H9 (cell line): ENCODE measurements around the gene ITM2C. TPM values are rescaled to one million over a fixed set of nuclear protein-coding genes. Genes with fewer than 3 reads are reported as not detected.

Experiments
- DNase-seq: peaks from one replicate; pipeline ENCODE4 v3.0.0-alpha.2; 2017
- H2AFZ ChIP-seq: one replicate; pipeline ENCODE4 v1.6.1; 2013; ENCODE audit warnings: mild to moderate bottlenecking, low read length, control low read depth, moderate library complexity
- H2AK5ac ChIP-seq: 2 replicates; pipeline ENCODE4 v1.6.1; 2013; ENCODE audit warnings: low read length, control low read depth, mixed read lengths; ENCODE audit not compliant: insufficient read length
- H2BK120ac ChIP-seq: one replicate; pipeline ENCODE4 v1.6.1; 2013; ENCODE audit warnings: low read depth, mild to moderate bottlenecking, low read length, control low read depth, inconsistent platforms; ENCODE audit not compliant: poor library complexity, severe bottlenecking
- H2BK12ac ChIP-seq: 2 replicates; pipeline ENCODE4 v1.6.1; 2013; ENCODE audit warnings: low read length, control low read depth, mixed read lengths, low read depth; ENCODE audit not compliant: insufficient read length
- H2BK15ac ChIP-seq: 2 replicates; pipeline ENCODE4 v1.6.1; 2013; ENCODE audit warnings: low read depth, low read length, control low read depth
- H2BK20ac ChIP-seq: one replicate; pipeline ENCODE4 v1.6.1; 2013; ENCODE audit warnings: low read depth, mild to moderate bottlenecking, low read length, control low read depth, inconsistent platforms; ENCODE audit not compliant: poor library complexity, severe bottlenecking
- H2BK5ac ChIP-seq: 2 replicates; pipeline ENCODE4 v1.6.1; 2013; ENCODE audit warnings: low read length, control low read depth, mixed read lengths; ENCODE audit not compliant: insufficient read length
- H3K14ac ChIP-seq: 2 replicates; pipeline ENCODE4 v1.6.1; 2013; ENCODE audit warnings: low read length, control low read depth; ENCODE audit not compliant: insufficient read depth
- H3K18ac ChIP-seq: 2 replicates; pipeline ENCODE4 v1.6.1; 2013; ENCODE audit warnings: low read depth, mild to moderate bottlenecking, mixed read lengths, low read length, control low read depth; ENCODE audit not compliant: insufficient read length
- H3K23ac ChIP-seq: 2 replicates; pipeline ENCODE4 v1.6.1; 2013; ENCODE audit warnings: low read length, control low read depth, mixed read lengths, low read depth; ENCODE audit not compliant: insufficient read length
- H3K23me2 ChIP-seq: 2 replicates; pipeline ENCODE4 v1.6.1; 2013; ENCODE audit warnings: low read depth, mild to moderate bottlenecking, mixed read lengths, low read length, control low read depth; ENCODE audit not compliant: insufficient read length, poor library complexity, severe bottlenecking
- H3K27ac ChIP-seq: 2 replicates; pipeline ENCODE4 v1.5.1; 2013; ENCODE audit warnings: low read length, control low read depth, mixed read lengths, low read depth; ENCODE audit not compliant: insufficient read length
- H3K27me3 ChIP-seq: 2 replicates; pipeline ENCODE4 v1.6.1; 2013; ENCODE audit warnings: low read length, control low read depth, inconsistent platforms; ENCODE audit not compliant: insufficient read depth
- H3K4ac ChIP-seq: 2 replicates; pipeline ENCODE4 v1.6.1; 2013; ENCODE audit warnings: low read depth, mild to moderate bottlenecking, control low read depth, inconsistent platforms, low read length, moderate library complexity
- H3K4me1 ChIP-seq: 2 replicates; pipeline ENCODE4 v1.6.1; 2013; ENCODE audit warnings: low read length, control low read depth, inconsistent platforms; ENCODE audit not compliant: insufficient read depth
- H3K4me2 ChIP-seq: 2 replicates; pipeline ENCODE4 v1.6.1; 2013; ENCODE audit warnings: low read length, control low read depth, mixed read lengths; ENCODE audit not compliant: insufficient read length, insufficient read depth
- H3K56ac ChIP-seq: 2 replicates; pipeline ENCODE4 v1.6.1; 2013; ENCODE audit warnings: low read depth, mild to moderate bottlenecking, mixed read lengths, low read length, control low read depth; ENCODE audit not compliant: insufficient read length
- H3K79me1 ChIP-seq: 2 replicates; pipeline ENCODE4 v1.6.1; 2013; ENCODE audit warnings: low read depth, mild to moderate bottlenecking, moderate library complexity, low read length, control low read depth, inconsistent platforms; ENCODE audit not compliant: insufficient read depth, poor library complexity, severe bottlenecking
- H3K79me2 ChIP-seq: 2 replicates; pipeline ENCODE4 v1.6.1; 2013; ENCODE audit warnings: low read length, control low read depth, inconsistent platforms; ENCODE audit not compliant: insufficient read depth
- H3K9ac ChIP-seq: 2 replicates; pipeline ENCODE4 v1.6.1; 2013; ENCODE audit warnings: low read length, control low read depth, mixed read lengths; ENCODE audit not compliant: insufficient read length; ENCODE audit errors: extremely low read depth
- H3K9me3 ChIP-seq: one replicate; pipeline ENCODE4 v1.6.1; 2013; ENCODE audit warnings: low read depth, low read length, inconsistent platforms; ENCODE audit not compliant: control insufficient read depth
- H3T11ph ChIP-seq: one replicate; pipeline ENCODE4 v1.6.1; 2013; ENCODE audit warnings: mild to moderate bottlenecking, low read length, control low read depth, inconsistent platforms
- H4K20me1 ChIP-seq: one replicate; pipeline ENCODE4 v1.6.1; 2013; ENCODE audit not compliant: control insufficient read depth, insufficient read length, insufficient read depth
- H4K5ac ChIP-seq: 2 replicates; pipeline ENCODE4 v1.6.1; 2013; ENCODE audit warnings: low read depth, mild to moderate bottlenecking, mixed read lengths, low read length, control low read depth; ENCODE audit not compliant: insufficient read length
- H4K8ac ChIP-seq: replicated peaks from 2 replicates; pipeline ENCODE4 v1.6.1; 2013; ENCODE audit warnings: low read length, control low read depth, mixed read lengths, low read depth; ENCODE audit not compliant: insufficient read length
- H4K91ac ChIP-seq: 2 replicates; pipeline ENCODE4 v1.6.1; 2013; ENCODE audit warnings: low read depth, mild to moderate bottlenecking, moderate library complexity, mixed read lengths, low read length, control low read depth; ENCODE audit not compliant: insufficient read length
- H3K27ac Mint-ChIP-seq, 3 experiments: 2 replicates in 2 of 3; 3 replicates in 1 of 3; pipeline ENCODE4 v1.8.0; 2020 to 2021; ENCODE audit warnings: mixed read lengths in 3 of 3, mild to moderate bottlenecking in 1 of 3, moderate library complexity in 1 of 3
- H3K27me3 Mint-ChIP-seq: 2 replicates; pipeline ENCODE4 v1.8.0; 2021; ENCODE audit warnings: low read depth, mild to moderate bottlenecking, moderate library complexity, mixed read lengths
- H3K36me3 Mint-ChIP-seq, 3 experiments: 2 replicates in 2 of 3; 3 replicates in 1 of 3; pipeline ENCODE4 v1.8.0; 2020 to 2021; ENCODE audit warnings: low read depth in 3 of 3, mixed read lengths in 3 of 3; ENCODE audit not compliant: insufficient read depth in 1 of 3
- H3K4me1 Mint-ChIP-seq, 2 experiments: 2 replicates each; pipeline ENCODE4 v1.8.0; 2020; ENCODE audit warnings: mixed read lengths in 2 of 2
- H3K4me3 Mint-ChIP-seq, 2 experiments: 2 replicates in 1 of 2; 3 replicates in 1 of 2; pipeline ENCODE4 v1.8.0; 2020 to 2021; ENCODE audit warnings: mild to moderate bottlenecking in 2 of 2, mixed read lengths in 2 of 2, moderate library complexity in 1 of 2
- H3K9me3 Mint-ChIP-seq, 2 experiments: 2 replicates in 1 of 2; 3 replicates in 1 of 2; pipeline ENCODE4 v1.8.0; 2020; ENCODE audit warnings: mild to moderate bottlenecking in 2 of 2, mixed read lengths in 2 of 2, moderate library complexity in 1 of 2
- CTCF ChIP-seq: fragments of 200-600 bp; sonication (generic); conservative IDR thresholded peaks from 3 replicates; pipeline ENCODE4 v1.8.0; 2021; ENCODE audit warnings: antibody characterized with exemption, mild to moderate bottlenecking
- WGBS: extraction: QIAGEN DNeasy Blood & Tissue Kit; methylation state at CpG from one replicate; pipeline ENCODE4 v1.1.7; 2013; ENCODE audit warnings: missing lambda C conversion rate, low lambda C conversion rate, mixed read lengths; ENCODE audit not compliant: insufficient read length; ENCODE audit errors: extremely low coverage; 5-methylcytosine and 5-hydroxymethylcytosine counted together
- total RNA-seq: library from RNA; stranded (reverse); gene quantifications from 2 replicates; pipeline ENCODE4 v1.2.1, GENCODE V29; 2021

Gene ITM2C
- total RNA-seq, 1 experiment from 2014 or later, result 297 TPM

GRCh38 chr2:230865766-230866755, 1.3 kb downstream of the ITM2C start:
- Mint-ChIP-seq H3K4me1 (peaks cover 73 to 75% of the 10 kb centered on the region in 2 experiments), H3K27ac (peak overlapping the region; percentile 79 to 98 (median 80); a peak in 5 of 7 replicates), H3K9me3 (peaks cover 0 to 2% of the 10 kb centered on the region in 2 experiments; a peak in 2 of 5 replicates), H3K36me3 (peaks cover 0 to 5% (median 5%) of the 10 kb centered on the region in 3 experiments; a peak in 2 of 7 replicates), H3K4me3 (peak overlapping the region; percentile 88 to 93), H3K27me3 (peaks cover 5% of the 10 kb centered on the region; the same call in 1 of the 2 replicates)
- no peak overlapping the region for H2BK15ac ChIP-seq
- no peak overlapping the region for H3T11ph ChIP-seq
- no peak overlapping the region for H2BK120ac ChIP-seq
- TF ChIP-seq CTCF, result no peak
- no peak overlapping the region for H4K91ac ChIP-seq
- DNase-seq, result peak; percentile 54
- H3K56ac ChIP-seq, result no peak overlapping the region
- H3K14ac ChIP-seq, result peak overlapping the region; percentile 21; the same call in 1 of the 2 replicates
- H2AK5ac ChIP-seq, result no peak overlapping the region
- peak overlapping the region; percentile 79 for H3K9ac ChIP-seq
- no peak overlapping the region for H3K27ac ChIP-seq
- H3K79me1 ChIP-seq, result no peaks in the 10 kb centered on the region
- no peak overlapping the region for H3K4ac ChIP-seq
- H4K20me1 ChIP-seq, result no peaks in the 10 kb centered on the region
- no peak overlapping the region for H4K5ac ChIP-seq
- H3K23me2 ChIP-seq, result peaks cover 10% of the 10 kb centered on the region
- peaks cover 36% of the 10 kb centered on the region for H3K79me2 ChIP-seq
- H2BK20ac ChIP-seq, result no peak overlapping the region
- no peaks in the 10 kb centered on the region for H3K27me3 ChIP-seq
- H3K4me2 ChIP-seq, result peak overlapping the region; percentile 73
- H2BK5ac ChIP-seq, result no peak overlapping the region
- no peak overlapping the region for H2AFZ ChIP-seq
- H3K4me1 ChIP-seq, result peaks cover 25% of the 10 kb centered on the region; the same call in 1 of the 2 replicates
- no peaks in the 10 kb centered on the region for H3K9me3 ChIP-seq
- H4K8ac ChIP-seq, result no peak overlapping the region
- H2BK12ac ChIP-seq, result no peak overlapping the region
- H3K18ac ChIP-seq, result peak overlapping the region; percentile 7
- no CpG with 5 or more reads among the region's 35 CpGs for WGBS
- H3K23ac ChIP-seq, result no peak overlapping the region
